Thyroid gland (tissue), 4 donors: ENCODE results near the gene NCBP1.

ENCODE experiments used
- POLR2A ChIP-seq, 2 donors: fragments of 450-650 bp; IDR thresholded peaks; one replicate each; pipeline ENCODE4 v1.6.1; 2017; ENCODE audit warnings: antibody characterized with exemption in 2 of 2, mild to moderate bottlenecking in 2 of 2, moderate library complexity in 1 of 2
- TF ChIP-seq, protein P1 (sequence below), 6 experiments: fragments of 200-600 bp in 3 of 6; fragments of 450-650 bp in 3 of 6; sonication (generic) in 3 of 6; IDR thresholded peaks; one replicate each; pipeline ENCODE4 v1.5.1; 2016 to 2019; ENCODE audit warnings: antibody characterized with exemption in 6 of 6, mild to moderate bottlenecking in 2 of 6, inconsistent platforms in 1 of 6, moderate library complexity in 1 of 6

DNA sequence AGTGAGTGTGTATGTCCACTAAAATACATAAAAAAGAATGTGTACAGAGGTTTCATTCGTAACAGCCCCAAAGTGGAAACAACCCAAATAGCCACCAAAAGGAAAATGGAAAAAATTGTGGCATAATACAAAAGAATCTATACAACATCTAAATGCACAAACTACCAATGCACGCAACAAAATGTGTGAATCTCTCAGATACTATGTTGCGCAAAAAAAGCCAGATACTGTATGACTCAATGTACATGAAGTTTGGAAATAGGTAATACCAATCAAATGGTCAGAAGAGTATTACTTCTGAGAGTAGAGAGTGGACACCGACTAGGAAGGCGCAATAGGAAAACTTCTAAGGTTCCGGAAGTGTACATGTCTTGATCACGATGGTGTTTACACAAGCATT is 61.1 kb downstream of the NCBP1 start:
- no peak for TF ChIP-seq POLR2A (IDR thresholded peaks at IDR 0.05)
- TF ChIP-seq, protein P1, sequence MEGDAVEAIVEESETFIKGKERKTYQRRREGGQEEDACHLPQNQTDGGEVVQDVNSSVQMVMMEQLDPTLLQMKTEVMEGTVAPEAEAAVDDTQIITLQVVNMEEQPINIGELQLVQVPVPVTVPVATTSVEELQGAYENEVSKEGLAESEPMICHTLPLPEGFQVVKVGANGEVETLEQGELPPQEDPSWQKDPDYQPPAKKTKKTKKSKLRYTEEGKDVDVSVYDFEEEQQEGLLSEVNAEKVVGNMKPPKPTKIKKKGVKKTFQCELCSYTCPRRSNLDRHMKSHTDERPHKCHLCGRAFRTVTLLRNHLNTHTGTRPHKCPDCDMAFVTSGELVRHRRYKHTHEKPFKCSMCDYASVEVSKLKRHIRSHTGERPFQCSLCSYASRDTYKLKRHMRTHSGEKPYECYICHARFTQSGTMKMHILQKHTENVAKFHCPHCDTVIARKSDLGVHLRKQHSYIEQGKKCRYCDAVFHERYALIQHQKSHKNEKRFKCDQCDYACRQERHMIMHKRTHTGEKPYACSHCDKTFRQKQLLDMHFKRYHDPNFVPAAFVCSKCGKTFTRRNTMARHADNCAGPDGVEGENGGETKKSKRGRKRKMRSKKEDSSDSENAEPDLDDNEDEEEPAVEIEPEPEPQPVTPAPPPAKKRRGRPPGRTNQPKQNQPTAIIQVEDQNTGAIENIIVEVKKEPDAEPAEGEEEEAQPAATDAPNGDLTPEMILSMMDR (IDR thresholded peaks at IDR 0.05): no peak
